ENCODE data around the gene IGSF21. TPM values are rescaled to one million over a fixed set of nuclear protein-coding genes. Genes with fewer than 3 reads are reported as not detected.

The IGSF21 gene
- polyA plus RNA-seq, 1 donor, result 0.54 TPM

DNA sequence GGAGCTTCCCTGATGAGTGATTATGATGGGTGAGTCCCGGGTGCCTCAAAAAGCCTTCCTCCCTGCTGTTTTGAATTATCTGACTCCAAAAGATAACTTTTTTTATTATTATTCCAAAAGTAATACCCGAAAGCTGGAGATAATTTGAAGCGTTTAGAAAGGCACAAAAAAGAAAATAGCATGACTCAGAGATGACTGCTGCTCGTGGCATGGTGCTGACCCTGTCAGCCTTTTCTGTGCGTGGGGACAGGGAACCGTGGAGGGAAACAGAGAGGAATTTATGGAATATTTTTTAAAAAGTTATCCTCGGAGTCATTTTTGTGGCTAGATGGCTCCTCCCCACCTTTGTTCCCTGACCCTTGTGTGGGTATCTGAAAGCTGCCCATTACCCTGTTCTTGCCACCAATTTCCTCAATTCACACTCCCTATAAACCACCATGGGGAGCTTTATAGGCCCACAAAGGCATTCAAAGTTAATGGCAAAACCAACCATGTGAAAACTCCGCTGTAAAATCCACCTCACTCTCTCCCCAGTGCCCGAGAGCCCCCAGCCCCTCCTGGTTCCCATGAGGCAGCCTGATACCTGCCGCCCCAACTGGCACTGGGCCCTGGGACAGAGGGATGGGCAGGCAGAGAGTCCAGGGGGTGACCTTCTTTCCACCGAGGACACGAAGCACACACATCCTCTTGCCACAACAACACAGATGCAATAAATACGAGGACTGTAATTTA is 37.5 kb downstream of the IGSF21 start:
- H3K27ac ChIP-seq (ENCODE audit: low read length), result no peak overlapping the region
- no peaks in the 10 kb centered on the region for H3K27me3 ChIP-seq (ENCODE audit: control insufficient read depth, insufficient read depth, low read length)
- no peaks in the 10 kb centered on the region for H3K4me1 ChIP-seq (ENCODE audit: control insufficient read depth, insufficient read depth, low read length)
- no peak overlapping the region for H3K4me3 ChIP-seq (ENCODE audit: low read length)
- H3K9me3 ChIP-seq (ENCODE audit: control insufficient read depth, low read depth, low read length), result no peaks in the 10 kb centered on the region
- H3K36me3 ChIP-seq (ENCODE audit: control insufficient read depth, insufficient read depth, low read length), result no peaks in the 10 kb centered on the region
- DNase-seq, result no peak
- WGBS (ENCODE audit: insufficient coverage, low lambda C conversion rate), result 62% methylated on average over 2 of the region's 13 CpGs

DNA sequence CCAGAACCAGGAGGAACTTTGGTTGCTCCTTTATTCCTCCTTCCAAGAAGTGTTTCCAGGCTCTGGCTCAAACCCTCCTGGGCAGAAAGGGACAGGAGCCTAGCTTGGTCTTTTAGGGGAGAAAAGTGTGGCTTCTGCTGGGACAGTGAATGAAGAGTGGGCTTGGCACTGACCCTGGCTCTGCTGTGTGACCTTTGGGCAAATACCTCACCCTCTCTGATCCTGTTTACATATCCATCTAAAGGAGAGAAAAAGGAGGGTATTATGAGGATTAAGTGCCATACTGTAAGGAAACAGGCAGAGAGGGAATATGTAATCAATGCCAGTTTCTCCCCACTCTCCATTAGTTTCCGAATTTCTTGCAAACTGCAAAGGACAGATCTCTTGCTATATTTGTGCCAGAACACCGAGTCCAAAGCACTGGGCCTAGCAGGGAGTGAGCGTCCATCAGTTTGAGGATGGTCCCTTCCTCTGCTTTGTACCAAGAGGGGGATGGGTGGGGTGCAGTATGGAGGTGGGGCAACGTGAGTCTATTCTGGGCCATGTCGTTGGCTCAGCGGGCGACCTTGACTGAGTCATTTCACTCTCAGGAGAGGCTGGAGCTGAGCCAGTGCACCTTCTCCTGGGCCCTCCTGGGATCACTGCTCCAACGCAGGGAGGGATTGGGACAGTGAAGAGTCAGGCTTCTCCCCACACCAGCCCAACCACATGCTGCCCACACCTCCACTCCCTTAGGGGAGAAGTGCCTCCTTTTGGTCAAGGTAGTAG is 38.4 kb downstream of the IGSF21 start:
- Histone ChIP-seq H3K27me3 (ENCODE audit: control insufficient read depth, insufficient read depth, low read length) (no peaks in the 10 kb centered on the region), H3K9me3 (ENCODE audit: control insufficient read depth, low read depth, low read length) (no peaks in the 10 kb centered on the region), H3K27ac (ENCODE audit: low read length) (no peak overlapping the region), H3K4me3 (ENCODE audit: low read length) (no peak overlapping the region), H3K36me3 (ENCODE audit: control insufficient read depth, insufficient read depth, low read length) (no peaks in the 10 kb centered on the region), H3K4me1 (ENCODE audit: control insufficient read depth, insufficient read depth, low read length) (no peaks in the 10 kb centered on the region)
- WGBS (ENCODE audit: insufficient coverage, low lambda C conversion rate), result no CpG with 5 or more reads among the region's 8 CpGs
- DNase-seq, result no peak

DNA sequence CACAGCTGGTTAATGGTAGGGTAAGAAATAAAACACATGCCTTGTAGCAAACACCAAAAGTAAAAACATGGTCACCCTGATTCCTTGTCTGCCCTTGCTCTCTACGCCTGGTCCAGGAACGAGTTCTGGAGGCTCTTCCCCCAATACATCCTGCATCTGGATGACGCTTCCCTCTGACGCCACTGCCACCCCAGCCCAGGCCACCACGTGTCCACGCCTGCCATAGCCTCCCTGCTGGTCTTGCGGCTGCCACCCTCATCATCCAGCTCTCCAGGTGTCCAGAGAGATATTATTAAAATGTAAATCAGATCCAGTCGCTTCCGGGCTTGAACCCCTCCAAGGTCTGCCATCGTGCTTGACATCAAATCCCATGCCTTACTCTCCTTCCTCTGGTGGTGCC is 39.3 kb downstream of the IGSF21 start:
- no peak overlapping the region for H3K27ac ChIP-seq (ENCODE audit: low read length)
- H3K27me3 ChIP-seq (ENCODE audit: control insufficient read depth, insufficient read depth, low read length), result no peaks in the 10 kb centered on the region
- no peak overlapping the region for H3K4me3 ChIP-seq (ENCODE audit: low read length)
- H3K36me3 ChIP-seq (ENCODE audit: control insufficient read depth, insufficient read depth, low read length), result no peaks in the 10 kb centered on the region
- DNase-seq, result no peak
- no peaks in the 10 kb centered on the region for H3K9me3 ChIP-seq (ENCODE audit: control insufficient read depth, low read depth, low read length)
- WGBS (ENCODE audit: insufficient coverage, low lambda C conversion rate), result no CpG with 5 or more reads among the region's 10 CpGs
- H3K4me1 ChIP-seq (ENCODE audit: control insufficient read depth, insufficient read depth, low read length), result no peaks in the 10 kb centered on the region

DNA sequence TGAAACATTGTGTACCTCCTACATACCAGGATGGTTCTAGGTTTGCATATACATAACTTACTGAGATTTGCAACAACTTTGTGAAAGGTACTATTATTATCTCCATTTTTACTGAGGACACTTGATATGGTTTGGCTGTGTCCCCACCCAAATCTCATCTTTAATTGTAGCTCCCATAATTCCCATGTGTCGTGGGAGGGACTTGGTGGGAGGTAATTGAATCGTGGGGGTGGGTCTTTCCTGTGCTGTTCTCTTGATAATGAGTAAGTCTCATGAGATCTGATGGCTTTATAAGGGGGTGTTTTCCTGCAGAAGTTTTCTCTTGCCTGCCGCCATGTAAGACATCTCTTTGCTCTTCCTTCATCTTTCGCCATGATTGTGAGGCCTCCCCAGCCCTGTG is 40.1 kb downstream of the IGSF21 start:
- no peak overlapping the region for H3K4me3 ChIP-seq (ENCODE audit: low read length)
- WGBS (ENCODE audit: insufficient coverage, low lambda C conversion rate), result no CpG with 5 or more reads among the region's 4 CpGs
- DNase-seq, result no peak

DNA sequence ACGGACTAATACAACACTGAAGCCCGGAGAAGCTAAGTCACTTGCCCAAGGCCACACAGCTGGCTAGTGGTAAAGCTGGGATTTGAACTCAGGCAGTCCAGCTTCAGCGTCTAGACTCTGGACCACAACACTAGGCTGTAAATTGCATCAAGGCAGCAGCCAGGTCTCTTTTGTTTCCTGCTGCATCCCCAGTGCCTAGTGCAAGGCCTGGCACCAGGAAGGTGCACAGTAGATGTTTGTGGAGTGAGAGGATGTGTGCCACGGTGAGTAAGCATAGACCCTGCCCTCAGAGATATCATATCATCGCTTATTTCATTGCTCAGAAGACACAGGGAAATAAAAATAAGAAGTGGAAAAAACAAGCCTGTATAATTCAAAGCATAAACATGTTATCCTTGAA is 40.9 kb downstream of the IGSF21 start:
- no peak for DNase-seq
- no peaks in the 10 kb centered on the region for H3K36me3 ChIP-seq (ENCODE audit: control insufficient read depth, insufficient read depth, low read length)
- H3K4me3 ChIP-seq (ENCODE audit: low read length), result no peak overlapping the region
- no peaks in the 10 kb centered on the region for H3K9me3 ChIP-seq (ENCODE audit: control insufficient read depth, low read depth, low read length)
- no CpG with 5 or more reads among the region's 5 CpGs for WGBS (ENCODE audit: insufficient coverage, low lambda C conversion rate)
- no peaks in the 10 kb centered on the region for H3K27me3 ChIP-seq (ENCODE audit: control insufficient read depth, insufficient read depth, low read length)
- H3K27ac ChIP-seq (ENCODE audit: low read length), result no peak overlapping the region
- H3K4me1 ChIP-seq (ENCODE audit: control insufficient read depth, insufficient read depth, low read length), result no peaks in the 10 kb centered on the region

More for the DNA sequence above, 40.1 kb downstream of the IGSF21 start:
- no peaks in the 10 kb centered on the region for H3K27me3 ChIP-seq (ENCODE audit: control insufficient read depth, insufficient read depth, low read length)
- no peak overlapping the region for H3K27ac ChIP-seq (ENCODE audit: low read length)
- H3K36me3 ChIP-seq (ENCODE audit: control insufficient read depth, insufficient read depth, low read length), result no peaks in the 10 kb centered on the region
- no peaks in the 10 kb centered on the region for H3K4me1 ChIP-seq (ENCODE audit: control insufficient read depth, insufficient read depth, low read length)
- no peaks in the 10 kb centered on the region for H3K9me3 ChIP-seq (ENCODE audit: control insufficient read depth, low read depth, low read length)

DNA sequence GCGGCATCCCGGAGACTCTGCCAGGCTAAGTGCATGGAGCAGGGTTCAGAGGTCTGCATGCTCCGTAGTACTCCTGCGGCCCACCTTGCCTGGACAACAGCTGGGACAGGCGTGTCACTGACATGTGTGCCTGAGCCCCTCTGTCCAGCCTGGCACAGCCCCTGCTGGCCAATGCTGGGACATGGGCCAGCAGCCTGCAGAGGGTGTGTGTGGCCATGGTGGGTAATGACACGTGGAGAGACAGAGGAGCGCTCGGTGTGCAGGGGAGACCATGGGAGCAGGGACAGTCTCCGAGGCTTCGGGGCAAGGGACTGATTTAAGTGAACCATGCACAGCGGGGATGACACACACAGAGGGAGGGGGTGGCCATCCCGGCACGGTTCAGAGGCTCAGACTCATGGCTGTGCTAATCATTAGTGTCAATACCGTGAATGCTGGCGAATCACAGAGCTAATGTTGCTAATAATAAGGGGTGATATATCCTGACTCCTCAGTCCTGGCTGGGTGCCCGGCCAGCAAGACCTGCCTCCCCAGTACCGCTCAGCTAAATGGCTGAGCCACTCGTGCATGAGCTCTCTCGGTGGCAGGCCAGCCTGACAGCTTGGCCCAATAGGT is 41.5 kb downstream of the IGSF21 start:
- no peak overlapping the region for H3K27ac ChIP-seq (ENCODE audit: low read length)
- no peak overlapping the region for H3K4me3 ChIP-seq (ENCODE audit: low read length)
- WGBS (ENCODE audit: insufficient coverage, low lambda C conversion rate), result no CpG with 5 or more reads among the region's 19 CpGs
- no peaks in the 10 kb centered on the region for H3K4me1 ChIP-seq (ENCODE audit: control insufficient read depth, insufficient read depth, low read length)
- no peak for DNase-seq
- H3K9me3 ChIP-seq (ENCODE audit: control insufficient read depth, low read depth, low read length), result no peaks in the 10 kb centered on the region
- no peaks in the 10 kb centered on the region for H3K36me3 ChIP-seq (ENCODE audit: control insufficient read depth, insufficient read depth, low read length)
- H3K27me3 ChIP-seq (ENCODE audit: control insufficient read depth, insufficient read depth, low read length), result no peaks in the 10 kb centered on the region

DNA sequence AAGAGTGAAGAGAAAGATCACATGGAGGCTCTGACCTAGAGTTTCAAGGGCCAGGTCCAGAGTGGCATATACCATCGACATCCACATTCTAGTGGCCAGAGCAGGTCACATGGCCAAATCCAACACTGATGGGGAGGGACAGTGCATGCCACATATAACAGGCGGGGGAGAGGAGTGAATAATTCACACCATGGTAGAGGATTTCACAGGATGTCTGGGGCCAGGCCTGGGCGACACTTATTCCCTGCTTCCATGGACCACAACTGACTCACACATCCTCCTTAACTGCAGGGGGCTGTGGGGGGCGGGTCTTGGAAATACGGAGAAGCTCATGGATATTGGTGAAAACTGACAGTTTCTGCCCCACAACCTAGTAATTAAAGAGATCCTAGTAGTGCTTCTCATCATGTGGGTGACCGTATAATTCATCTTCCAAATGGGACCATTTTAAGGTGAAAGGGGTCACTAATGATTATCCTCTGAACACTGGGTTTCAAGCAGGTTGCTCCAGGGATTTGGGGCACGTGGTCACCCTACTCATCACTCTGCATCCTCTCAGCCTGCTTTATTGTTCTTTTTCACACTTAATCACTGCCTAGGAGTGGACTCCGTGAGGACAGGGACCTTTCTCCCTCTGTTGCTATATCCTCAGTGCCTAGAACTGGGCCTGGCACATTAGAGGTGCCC is 44.0 kb downstream of the IGSF21 start:
- no peak for DNase-seq
- Histone ChIP-seq H3K4me1 (ENCODE audit: control insufficient read depth, insufficient read depth, low read length) (no peaks in the 10 kb centered on the region), H3K9me3 (ENCODE audit: control insufficient read depth, low read depth, low read length) (no peaks in the 10 kb centered on the region), H3K27me3 (ENCODE audit: control insufficient read depth, insufficient read depth, low read length) (no peaks in the 10 kb centered on the region), H3K27ac (ENCODE audit: low read length) (no peak overlapping the region), H3K4me3 (ENCODE audit: low read length) (no peak overlapping the region), H3K36me3 (ENCODE audit: control insufficient read depth, insufficient read depth, low read length) (no peaks in the 10 kb centered on the region)
- WGBS (ENCODE audit: insufficient coverage, low lambda C conversion rate), result no CpG with 5 or more reads among the region's 8 CpGs

DNA sequence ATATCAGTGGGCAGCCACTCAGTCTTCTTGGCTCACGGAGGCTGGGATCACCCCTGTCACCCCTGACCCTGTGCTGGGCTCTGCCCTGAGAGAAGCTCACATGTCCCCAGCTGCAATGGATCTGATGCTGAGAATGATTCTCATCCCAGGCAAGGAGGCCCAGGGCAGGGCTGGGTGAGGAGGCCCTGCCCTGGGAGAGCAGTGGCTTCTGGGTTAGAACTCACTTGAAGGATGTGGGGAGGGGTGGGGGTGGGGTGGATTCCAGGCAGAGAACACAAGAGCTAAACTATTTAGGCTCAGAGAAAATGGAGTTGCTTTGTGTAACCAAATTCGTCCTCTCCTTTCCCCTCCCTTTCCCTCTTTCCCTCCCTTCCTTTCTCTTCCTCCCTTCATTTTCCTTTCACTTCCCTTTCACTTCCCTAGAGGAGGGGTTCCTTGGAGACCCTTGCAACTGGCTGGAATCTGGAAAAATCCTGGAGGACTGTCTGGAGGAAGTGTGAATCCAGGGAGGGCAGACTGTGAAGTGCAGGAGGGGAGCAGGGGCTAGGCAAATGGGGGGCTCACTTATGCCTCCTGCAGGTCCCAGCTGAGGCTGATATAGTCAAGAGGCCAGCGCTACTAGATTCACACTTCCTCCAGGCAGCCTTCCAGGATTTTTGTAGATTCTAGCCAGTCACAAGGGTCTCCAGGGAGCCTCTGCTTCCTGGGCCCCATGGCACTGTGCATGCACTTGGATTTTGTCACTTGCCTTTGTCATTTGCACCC is 47.0 kb downstream of the IGSF21 start:
- DNase-seq, result no peak
- WGBS (ENCODE audit: insufficient coverage, low lambda C conversion rate), result 56% methylated on average over 1 of the region's 3 CpGs
- Histone ChIP-seq H3K36me3 (ENCODE audit: control insufficient read depth, insufficient read depth, low read length) (no peaks in the 10 kb centered on the region), H3K4me3 (ENCODE audit: low read length) (no peak overlapping the region), H3K9me3 (ENCODE audit: control insufficient read depth, low read depth, low read length) (no peaks in the 10 kb centered on the region), H3K27ac (ENCODE audit: low read length) (no peak overlapping the region), H3K4me1 (ENCODE audit: control insufficient read depth, insufficient read depth, low read length) (no peaks in the 10 kb centered on the region), H3K27me3 (ENCODE audit: control insufficient read depth, insufficient read depth, low read length) (no peaks in the 10 kb centered on the region)

DNA sequence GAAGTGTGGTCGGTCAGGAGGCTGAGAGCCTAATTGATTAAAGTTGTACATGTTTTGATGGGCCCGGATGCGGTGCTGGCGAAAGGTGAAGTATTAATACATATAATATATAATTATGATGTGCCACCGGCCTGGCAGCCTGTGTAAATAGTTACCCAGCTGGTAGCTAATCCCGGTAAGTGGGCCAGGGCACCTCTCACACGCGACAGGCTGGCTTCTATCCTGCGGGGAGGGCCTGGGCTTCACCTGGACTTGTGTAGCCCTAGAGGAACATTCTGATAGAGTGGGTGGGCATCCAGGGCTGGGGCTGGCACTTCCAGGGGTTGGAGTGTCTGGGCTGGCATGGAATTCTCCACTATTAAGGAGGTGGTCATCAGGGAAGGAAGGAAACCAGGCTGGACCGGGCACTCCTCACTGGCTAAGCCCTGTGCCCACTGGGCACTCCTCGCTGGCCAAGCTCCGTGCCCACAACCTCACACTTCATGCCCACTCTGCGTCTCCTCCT is 48.3 kb downstream of the IGSF21 start:
- H3K36me3 ChIP-seq (ENCODE audit: control insufficient read depth, insufficient read depth, low read length), result no peaks in the 10 kb centered on the region
- H3K27me3 ChIP-seq (ENCODE audit: control insufficient read depth, insufficient read depth, low read length), result no peaks in the 10 kb centered on the region
- no peaks in the 10 kb centered on the region for H3K4me1 ChIP-seq (ENCODE audit: control insufficient read depth, insufficient read depth, low read length)
- no peak overlapping the region for H3K4me3 ChIP-seq (ENCODE audit: low read length)
- H3K9me3 ChIP-seq (ENCODE audit: control insufficient read depth, low read depth, low read length), result no peaks in the 10 kb centered on the region
- 80% methylated on average over 1 of the region's 13 CpGs for WGBS (ENCODE audit: insufficient coverage, low lambda C conversion rate)
- DNase-seq, result no peak
- no peak overlapping the region for H3K27ac ChIP-seq (ENCODE audit: low read length)

Measured in large intestine (tissue), 3 donors.